ENCODE results near the gene PARD3.

DNA sequence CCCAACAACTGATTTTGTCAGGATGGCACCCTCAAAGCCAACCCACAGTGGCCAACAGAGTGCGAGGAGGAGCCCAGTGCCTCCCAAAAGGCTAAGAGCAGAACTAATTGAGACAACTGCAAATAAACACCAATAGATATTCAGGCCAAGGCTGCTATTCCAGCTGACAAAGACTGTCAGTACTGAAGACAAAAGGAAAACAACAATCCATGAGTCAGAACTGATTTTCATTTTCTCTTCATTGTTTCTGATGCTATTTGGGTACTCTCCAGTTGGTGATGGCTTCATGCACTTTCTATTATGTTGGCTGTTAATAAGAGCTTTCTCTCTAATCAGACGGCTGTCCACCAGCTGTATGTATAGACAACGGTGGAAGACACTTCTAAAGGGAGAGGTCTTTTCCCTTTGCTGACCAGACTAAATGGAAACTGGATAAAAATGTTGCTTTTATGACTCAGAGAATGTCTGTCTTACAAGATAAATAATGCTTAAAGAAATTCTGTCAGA, 515.9 kb downstream of the PARD3 start:
- TF ChIP-seq, protein P1, sequence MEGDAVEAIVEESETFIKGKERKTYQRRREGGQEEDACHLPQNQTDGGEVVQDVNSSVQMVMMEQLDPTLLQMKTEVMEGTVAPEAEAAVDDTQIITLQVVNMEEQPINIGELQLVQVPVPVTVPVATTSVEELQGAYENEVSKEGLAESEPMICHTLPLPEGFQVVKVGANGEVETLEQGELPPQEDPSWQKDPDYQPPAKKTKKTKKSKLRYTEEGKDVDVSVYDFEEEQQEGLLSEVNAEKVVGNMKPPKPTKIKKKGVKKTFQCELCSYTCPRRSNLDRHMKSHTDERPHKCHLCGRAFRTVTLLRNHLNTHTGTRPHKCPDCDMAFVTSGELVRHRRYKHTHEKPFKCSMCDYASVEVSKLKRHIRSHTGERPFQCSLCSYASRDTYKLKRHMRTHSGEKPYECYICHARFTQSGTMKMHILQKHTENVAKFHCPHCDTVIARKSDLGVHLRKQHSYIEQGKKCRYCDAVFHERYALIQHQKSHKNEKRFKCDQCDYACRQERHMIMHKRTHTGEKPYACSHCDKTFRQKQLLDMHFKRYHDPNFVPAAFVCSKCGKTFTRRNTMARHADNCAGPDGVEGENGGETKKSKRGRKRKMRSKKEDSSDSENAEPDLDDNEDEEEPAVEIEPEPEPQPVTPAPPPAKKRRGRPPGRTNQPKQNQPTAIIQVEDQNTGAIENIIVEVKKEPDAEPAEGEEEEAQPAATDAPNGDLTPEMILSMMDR (IDR thresholded peaks at IDR 0.05): no peak
- no peak for TF ChIP-seq POLR2A (IDR thresholded peaks at IDR 0.05)
